ENCODE data around the gene KRTAP10-3. TPM values are rescaled to one million over a fixed set of nuclear protein-coding genes. Genes with fewer than 3 reads are reported as not detected.
A peak's percentile ranks its signal among the peaks of the same experiment; 100 is the strongest.
"Not testable (repeated sequence)": the region's sequence is repeated elsewhere in the genome, so short reads cannot be mapped to it uniquely, and the experiment has no call there.

The KRTAP10-3 gene
- total RNA-seq, 3 donors from 2014 or later, result not detected

- peaks cover 0 to 44% of the 10 kb centered on the region in 2 donors for H3K27me3 ChIP-seq
- no peak for TF ChIP-seq CTCF (IDR thresholded peaks at IDR 0.05)
- no peak for TF ChIP-seq POLR2AphosphoS5 (IDR thresholded peaks at IDR 0.05)
- TF ChIP-seq POLR2A (IDR thresholded peaks at IDR 0.05), result no peak
- intact Hi-C loops (cut with DNase I; ENCODE audit: low total_unique reads), result no loop called here
These were observed 36.9 kb upstream of the KRTAP10-3 start for GRCh38 chr21:44595524-44595923.

GRCh38 chr21:44594406-44594916, 35.9 kb upstream of the KRTAP10-3 start:
- intact Hi-C loops (cut with DNase I; ENCODE audit: low total_unique reads), result no loop called here
- Histone ChIP-seq H3K4me1 (no peaks in the 10 kb centered on the region), H3K4me3 (no peak overlapping the region), H3K9me3 (peaks cover 0 to 7% of the 10 kb centered on the region in 2 donors), H3K36me3 (no peaks in the 10 kb centered on the region), H3K27ac (no peak overlapping the region), H3K27me3 (peaks cover 0 to 33% of the 10 kb centered on the region in 2 donors)
- no peak for TF ChIP-seq POLR2A (IDR thresholded peaks at IDR 0.05)
- no peak for TF ChIP-seq CTCF (IDR thresholded peaks at IDR 0.05)
- no peak for TF ChIP-seq POLR2AphosphoS5 (IDR thresholded peaks at IDR 0.05)
- DNase-seq (ENCODE audit: low spot score in 2 of 2), result no peak

More at GRCh38 chr21:44595524-44595923, 36.9 kb upstream of the KRTAP10-3 start:
- Histone ChIP-seq H3K36me3 (no peaks in the 10 kb centered on the region), H3K4me1 (no peaks in the 10 kb centered on the region), H3K4me3 (no peak overlapping the region), H3K27ac (no peak overlapping the region), H3K9me3 (peaks cover 0 to 7% of the 10 kb centered on the region in 2 donors)
- DNase-seq (ENCODE audit: low spot score in 2 of 2), result no peak

DNA sequence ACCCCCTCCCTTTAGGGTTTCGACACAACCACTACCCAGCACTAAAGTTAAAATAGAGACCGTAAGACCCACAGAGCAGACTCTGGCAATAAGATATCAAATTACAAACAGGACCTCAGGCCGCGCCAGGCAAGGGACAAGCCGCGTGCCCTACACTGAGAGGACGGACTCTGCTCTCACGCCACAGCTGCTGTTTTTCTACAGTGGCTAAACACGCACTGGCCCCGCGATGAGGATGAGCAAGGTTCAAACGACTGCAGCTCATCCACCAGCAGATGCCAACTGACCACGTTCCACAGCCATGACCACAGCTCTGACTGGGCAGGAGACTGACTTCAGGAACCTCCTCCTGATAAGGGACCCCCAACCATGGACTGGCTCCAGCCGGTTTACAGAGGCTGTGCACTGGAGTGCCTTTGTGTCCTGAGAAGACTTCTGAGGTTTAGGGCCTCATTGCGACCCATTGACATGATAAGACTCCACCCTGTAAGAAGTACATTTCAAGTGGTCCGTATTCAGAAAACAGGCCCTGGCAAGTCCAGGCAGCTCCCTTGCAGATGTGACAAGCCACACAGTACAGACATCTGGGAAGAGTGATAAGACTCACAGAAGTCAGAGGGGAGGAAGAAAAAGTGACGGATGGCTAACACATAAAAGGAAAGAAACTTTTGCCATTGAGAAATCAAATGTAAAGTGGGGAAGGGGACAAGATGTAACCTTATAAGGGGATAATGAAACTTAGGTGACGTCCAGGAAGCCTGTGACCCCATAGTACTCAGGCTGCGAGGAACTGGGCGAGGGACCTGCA, 35.2 kb upstream of the KRTAP10-3 start:
- TF ChIP-seq POLR2A (IDR thresholded peaks at IDR 0.05), result no peak
- no peak for TF ChIP-seq POLR2AphosphoS5 (IDR thresholded peaks at IDR 0.05)
- no peak for TF ChIP-seq CTCF (IDR thresholded peaks at IDR 0.05)
- peaks cover 0 to 5% of the 10 kb centered on the region in 2 donors for H3K9me3 ChIP-seq
- H3K27me3 ChIP-seq, result peaks cover 0 to 32% of the 10 kb centered on the region in 2 donors
- no peaks in the 10 kb centered on the region for H3K36me3 ChIP-seq
- H3K4me1 ChIP-seq, result no peaks in the 10 kb centered on the region
- no peak overlapping the region for H3K27ac ChIP-seq
- DNase-seq (ENCODE audit: low spot score in 2 of 2), result no peak
- intact Hi-C loops (cut with DNase I; ENCODE audit: low total_unique reads), result no loop called here
- no peak overlapping the region for H3K4me3 ChIP-seq

GRCh38 chr21:44592446-44593311, 34.1 kb upstream of the KRTAP10-3 start, which contains the start of gene KRTAP10-6:
Gene KRTAP10-6, minus strand, starts transcription at chr21:44592505. Its CDS starts 21 bp downstream, at chr21:44592484.
- no peaks in the 10 kb centered on the region for H3K9me3 ChIP-seq
- no peaks in the 10 kb centered on the region for H3K36me3 ChIP-seq
- H3K27ac ChIP-seq, result no peak within 1 kb of the TSS
- no peak within 1 kb of the TSS for H3K4me3 ChIP-seq
- peak in 1 of 2 donors; percentile 49 for DNase-seq (ENCODE audit: low spot score in 2 of 2)
- no peaks in the 10 kb centered on the region for H3K4me1 ChIP-seq
- TF ChIP-seq POLR2A (IDR thresholded peaks at IDR 0.05), result no peak
- TF ChIP-seq POLR2AphosphoS5 (IDR thresholded peaks at IDR 0.05), result no peak
- no peak for TF ChIP-seq CTCF (IDR thresholded peaks at IDR 0.05)
- H3K27me3 ChIP-seq, result peaks cover 0 to 24% of the 10 kb centered on the region in 2 donors
- intact Hi-C loops (cut with DNase I; ENCODE audit: low total_unique reads), result no loop called here

GRCh38 chr21:44591801-44592130, 33.2 kb upstream of the KRTAP10-3 start:
- H3K4me1 ChIP-seq; DNase-seq (ENCODE audit: low spot score in 2 of 2); H3K27ac ChIP-seq; intact Hi-C loops (cut with DNase I; ENCODE audit: low total_unique reads); H3K9me3 ChIP-seq; H3K4me3 ChIP-seq; H3K36me3 ChIP-seq: not testable (repeated sequence)
- H3K27me3 ChIP-seq, result peaks cover 0 to 24% of the 10 kb centered on the region in 2 donors

DNA sequence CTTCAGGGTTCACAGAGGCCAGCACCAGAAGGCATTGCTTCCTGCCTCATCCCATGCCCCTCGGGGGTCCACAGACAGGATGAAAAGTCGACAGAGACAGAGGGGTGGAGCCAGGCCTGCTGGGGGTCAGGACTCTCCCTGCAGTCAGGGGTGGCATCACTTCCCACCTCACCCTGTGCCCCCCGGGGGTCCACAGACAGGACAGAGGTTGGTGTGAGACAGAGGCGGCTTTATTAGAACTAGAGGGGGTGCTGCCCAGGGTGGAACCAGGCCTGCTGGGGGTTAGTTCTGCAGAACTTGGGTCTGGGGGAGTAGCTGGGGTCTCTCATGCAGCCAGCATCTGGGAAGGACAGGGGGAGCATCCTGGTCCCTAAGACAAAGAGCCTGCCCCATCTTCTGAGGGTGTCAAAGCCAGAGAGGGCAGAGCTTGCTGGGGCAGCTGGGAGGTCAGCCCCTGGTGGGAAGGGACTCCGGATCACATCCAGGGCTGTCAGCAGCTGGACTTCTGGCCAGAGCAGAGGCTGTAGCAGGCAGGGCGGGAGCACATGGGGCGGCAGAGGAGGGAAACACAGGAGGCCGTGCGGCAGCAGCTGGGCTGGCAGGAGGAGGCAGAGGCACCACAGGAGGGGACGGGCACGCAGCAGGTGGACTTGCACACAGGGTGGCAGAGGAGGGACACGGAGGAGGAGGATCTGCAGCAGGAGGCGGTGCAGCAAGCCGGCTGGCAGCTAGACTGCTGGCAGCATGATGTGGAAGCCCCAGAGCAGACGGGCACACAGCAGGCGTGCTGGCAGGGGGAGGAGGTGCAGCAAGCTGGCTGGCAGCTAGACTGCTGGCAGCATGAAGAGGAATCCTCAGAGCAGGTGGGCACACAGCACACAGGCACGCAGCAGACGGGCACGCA, 32.6 kb upstream of the KRTAP10-3 start:
- H3K27ac ChIP-seq; intact Hi-C loops (cut with DNase I; ENCODE audit: low total_unique reads); H3K9me3 ChIP-seq; H3K4me3 ChIP-seq; H3K4me1 ChIP-seq; H3K36me3 ChIP-seq: not testable (repeated sequence)
- peak in 1 of 2 donors; percentile 24 for DNase-seq (ENCODE audit: low spot score in 2 of 2)
- H3K27me3 ChIP-seq, result peaks cover 0 to 28% of the 10 kb centered on the region in 2 donors

Data from breast epithelium (tissue), 4 donors.